ENCODE results near the gene ABCA12.

GRCh38 chr2:215052810-215053209 is 85.6 kb downstream of the ABCA12 start:
- TF ChIP-seq, protein P1, sequence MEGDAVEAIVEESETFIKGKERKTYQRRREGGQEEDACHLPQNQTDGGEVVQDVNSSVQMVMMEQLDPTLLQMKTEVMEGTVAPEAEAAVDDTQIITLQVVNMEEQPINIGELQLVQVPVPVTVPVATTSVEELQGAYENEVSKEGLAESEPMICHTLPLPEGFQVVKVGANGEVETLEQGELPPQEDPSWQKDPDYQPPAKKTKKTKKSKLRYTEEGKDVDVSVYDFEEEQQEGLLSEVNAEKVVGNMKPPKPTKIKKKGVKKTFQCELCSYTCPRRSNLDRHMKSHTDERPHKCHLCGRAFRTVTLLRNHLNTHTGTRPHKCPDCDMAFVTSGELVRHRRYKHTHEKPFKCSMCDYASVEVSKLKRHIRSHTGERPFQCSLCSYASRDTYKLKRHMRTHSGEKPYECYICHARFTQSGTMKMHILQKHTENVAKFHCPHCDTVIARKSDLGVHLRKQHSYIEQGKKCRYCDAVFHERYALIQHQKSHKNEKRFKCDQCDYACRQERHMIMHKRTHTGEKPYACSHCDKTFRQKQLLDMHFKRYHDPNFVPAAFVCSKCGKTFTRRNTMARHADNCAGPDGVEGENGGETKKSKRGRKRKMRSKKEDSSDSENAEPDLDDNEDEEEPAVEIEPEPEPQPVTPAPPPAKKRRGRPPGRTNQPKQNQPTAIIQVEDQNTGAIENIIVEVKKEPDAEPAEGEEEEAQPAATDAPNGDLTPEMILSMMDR (IDR thresholded peaks at IDR 0.05; ENCODE audit: extremely low read depth in 1 of 2, insufficient read depth in 1 of 2, low read depth in 1 of 2, low read length in 2 of 2) = no peak
- TF ChIP-seq MYC (IDR thresholded peaks at IDR 0.05; ENCODE audit: low read depth, low read length) (no peak), EZH2 (IDR thresholded peaks at IDR 0.05; ENCODE audit: borderline replicate concordance, low read depth, low read length, severe bottlenecking) (no peak), POLR2A (IDR thresholded peaks at IDR 0.05; ENCODE audit: low read depth, low read length) (no peak), FOS (IDR thresholded peaks at IDR 0.05; ENCODE audit: borderline replicate concordance, insufficient read depth, low read length) (no peak), JUN (IDR thresholded peaks at IDR 0.05; ENCODE audit: borderline replicate concordance, insufficient read depth, insufficient read length, low read depth) (no peak), POLR2AphosphoS5 (IDR thresholded peaks at IDR 0.05; ENCODE audit: insufficient read depth, low read depth, low read length) (no peak)

Data from endothelial cell of umbilical vein (primary cell).